Measurements from ENCODE around the gene LAMA2.

Gene LAMA2

DNA sequence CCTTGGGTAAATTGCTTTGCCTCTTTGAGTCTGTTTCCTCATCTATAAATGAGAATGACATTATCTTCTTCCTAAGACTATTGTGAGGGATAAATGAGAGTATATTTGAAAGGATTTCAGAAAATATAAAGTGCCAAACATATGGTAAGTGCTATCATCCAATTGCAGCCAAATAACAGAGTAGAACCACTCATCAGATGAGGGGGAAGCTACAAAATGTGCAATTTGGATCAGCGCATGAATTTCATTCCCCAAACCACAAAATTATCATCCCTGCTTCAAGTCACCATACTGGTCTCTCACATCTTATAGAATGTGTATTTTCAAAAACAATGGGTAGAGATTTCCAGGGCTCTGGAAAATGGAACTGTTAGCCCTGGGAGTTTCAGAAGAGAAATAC lies 668.5 kb downstream of the LAMA2 start:
- Histone ChIP-seq H3K79me1 (replicated peaks; ENCODE audit: low read length, poor library complexity, severe bottlenecking) (peaks cover under 1% of the 10 kb centered on the region), H3K9me3 (ENCODE audit: control insufficient read depth, low read length) (no peaks in the 10 kb centered on the region), H3K4me2 (ENCODE audit: low read length, poor library complexity, severe bottlenecking) (no peak overlapping the region), H2BK12ac (ENCODE audit: low read length in 2 of 2) (no peak overlapping the region), H4K91ac (ENCODE audit: low read length) (no peak overlapping the region), H3K14ac (ENCODE audit: low read length in 2 of 2) (no peak overlapping the region), H3K4me1 (ENCODE audit: control insufficient read depth, insufficient read depth, low read depth, low read length) (no peaks in the 10 kb centered on the region), H2AFZ (ENCODE audit: low read depth, low read length) (no peak overlapping the region), H3K4ac (ENCODE audit: low read depth in 1 of 2, low read length in 2 of 2) (no peak overlapping the region), H3K36me3 (ENCODE audit: control insufficient read depth in 1 of 2, insufficient read depth in 2 of 2, low read depth in 1 of 2, low read length in 2 of 2) (peaks cover 9 to 30% of the 10 kb centered on the region in 2 experiments), H4K8ac (ENCODE audit: low read length) (no peak overlapping the region), H3K27ac (ENCODE audit: low read length, poor library complexity, severe bottlenecking) (no peak overlapping the region), H3K4me3 (ENCODE audit: insufficient read depth in 1 of 2, low read depth in 1 of 2, low read length in 2 of 2) (no peak overlapping the region), H3K18ac (ENCODE audit: low read depth in 1 of 2, low read length in 2 of 2) (no peak overlapping the region), H2AK5ac (ENCODE audit: low read length, severe bottlenecking) (no peak overlapping the region), H3K9ac (ENCODE audit: low read length) (no peak overlapping the region), H2BK5ac (ENCODE audit: low read depth, low read length, poor library complexity, severe bottlenecking) (no peak overlapping the region), H2BK15ac (ENCODE audit: low read depth, poor library complexity, severe bottlenecking) (no peak overlapping the region), H3K23ac (ENCODE audit: low read length in 2 of 2) (no peak overlapping the region), H2BK120ac (ENCODE audit: low read depth, low read length) (no peak overlapping the region), H3K27me3 (ENCODE audit: control insufficient read depth in 1 of 2, insufficient read depth in 1 of 2, low read length in 2 of 2) (no peaks in the 10 kb centered on the region)
- WGBS: no CpG with 5 or more reads among the region's 1 CpG
- no peak for DNase-seq

DNA sequence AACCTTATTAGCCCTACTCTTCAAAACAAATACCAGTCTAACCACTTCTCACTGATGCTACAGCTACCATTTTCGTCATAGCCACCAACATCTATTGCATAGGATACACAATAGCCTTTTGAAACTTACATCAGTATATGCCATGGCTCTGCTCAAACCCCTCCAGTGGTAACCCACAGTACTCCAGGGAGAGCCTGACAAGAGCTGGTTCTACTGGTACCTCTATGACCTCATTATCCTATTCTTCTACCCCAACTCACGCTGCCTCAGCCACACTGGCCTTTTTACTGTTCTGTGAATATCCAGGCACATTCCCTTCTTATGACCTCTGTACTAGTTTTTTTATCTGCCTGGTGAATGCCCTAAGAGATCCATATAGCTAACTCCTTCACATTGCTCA lies 669.5 kb downstream of the LAMA2 start:
- no peak overlapping the region for H3K9ac ChIP-seq (ENCODE audit: low read length)
- no peak overlapping the region for H2AFZ ChIP-seq (ENCODE audit: low read depth, low read length)
- H3K9me3 ChIP-seq (ENCODE audit: control insufficient read depth, low read length): no peaks in the 10 kb centered on the region
- H3K4me1 ChIP-seq (ENCODE audit: control insufficient read depth, insufficient read depth, low read depth, low read length): no peaks in the 10 kb centered on the region
- no peak overlapping the region for H4K8ac ChIP-seq (ENCODE audit: low read length)
- DNase-seq: no peak
- no peak overlapping the region for H3K27ac ChIP-seq (ENCODE audit: low read length, poor library complexity, severe bottlenecking)
- no peak overlapping the region for H3K18ac ChIP-seq (ENCODE audit: low read depth in 1 of 2, low read length in 2 of 2)
- H3K4me3 ChIP-seq (ENCODE audit: insufficient read depth in 1 of 2, low read depth in 1 of 2, low read length in 2 of 2): no peak overlapping the region
- H2BK5ac ChIP-seq (ENCODE audit: low read depth, low read length, poor library complexity, severe bottlenecking): no peak overlapping the region
- no peak overlapping the region for H2BK120ac ChIP-seq (ENCODE audit: low read depth, low read length)
- H4K91ac ChIP-seq (ENCODE audit: low read length): no peak overlapping the region
- no peak overlapping the region for H3K14ac ChIP-seq (ENCODE audit: low read length in 2 of 2)
- H3K36me3 ChIP-seq (ENCODE audit: control insufficient read depth in 1 of 2, insufficient read depth in 2 of 2, low read depth in 1 of 2, low read length in 2 of 2): peaks cover 8 to 25% of the 10 kb centered on the region in 2 experiments
- no peak overlapping the region for H2AK5ac ChIP-seq (ENCODE audit: low read length, severe bottlenecking)
- H3K4me2 ChIP-seq (ENCODE audit: low read length, poor library complexity, severe bottlenecking): no peak overlapping the region
- H3K4ac ChIP-seq (ENCODE audit: low read depth in 1 of 2, low read length in 2 of 2): no peak overlapping the region
- peaks cover 3% of the 10 kb centered on the region for H3K79me1 ChIP-seq (replicated peaks; ENCODE audit: low read length, poor library complexity, severe bottlenecking)
- H2BK15ac ChIP-seq (ENCODE audit: low read depth, poor library complexity, severe bottlenecking): no peak overlapping the region
- no peak overlapping the region for H3K23ac ChIP-seq (ENCODE audit: low read length in 2 of 2)
- H2BK12ac ChIP-seq (ENCODE audit: low read length in 2 of 2): no peak overlapping the region
- H3K27me3 ChIP-seq (ENCODE audit: control insufficient read depth in 1 of 2, insufficient read depth in 1 of 2, low read length in 2 of 2): no peaks in the 10 kb centered on the region
- WGBS: 95% methylated on average over 2 of the region's 2 CpGs

DNA sequence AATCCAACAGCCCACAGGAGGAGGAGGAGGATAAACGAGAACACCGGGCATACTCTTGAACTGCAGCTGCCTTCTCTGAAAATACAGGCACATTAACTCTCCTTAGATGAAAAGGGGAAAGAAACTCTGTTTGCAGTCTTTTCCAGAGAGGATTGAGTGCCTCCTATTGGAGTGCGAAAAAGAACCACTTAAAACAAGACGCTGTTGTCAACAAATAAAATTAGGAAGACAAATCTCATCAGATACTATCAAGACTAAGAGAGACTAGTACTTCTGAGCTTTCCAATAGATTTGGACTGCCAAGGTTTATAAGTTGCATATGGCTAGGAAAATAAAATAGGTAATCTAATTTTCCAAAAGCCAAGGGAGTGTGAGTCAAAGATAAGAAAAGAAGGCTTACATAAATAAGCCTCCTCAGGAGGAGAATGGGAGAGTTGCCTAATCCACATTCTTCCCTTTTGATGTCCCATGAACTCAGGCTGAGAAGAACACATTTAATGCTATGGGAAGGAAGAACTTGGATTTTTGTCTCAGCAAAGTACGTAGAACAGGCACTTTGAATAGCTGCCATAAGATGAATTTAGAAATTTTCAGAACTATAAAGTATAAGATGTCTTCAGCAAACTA lies 672.4 kb downstream of the LAMA2 start:
- Histone ChIP-seq H3K4me2 (ENCODE audit: low read length, poor library complexity, severe bottlenecking) (no peak overlapping the region), H2BK120ac (ENCODE audit: low read depth, low read length) (no peak overlapping the region), H3K9ac (ENCODE audit: low read length) (no peak overlapping the region), H2AK5ac (ENCODE audit: low read length, severe bottlenecking) (no peak overlapping the region), H4K8ac (ENCODE audit: low read length) (no peak overlapping the region), H4K91ac (ENCODE audit: low read length) (no peak overlapping the region), H3K4me1 (ENCODE audit: control insufficient read depth, insufficient read depth, low read depth, low read length) (no peaks in the 10 kb centered on the region), H3K14ac (ENCODE audit: low read length in 2 of 2) (no peak overlapping the region), H2BK12ac (ENCODE audit: low read length in 2 of 2) (no peak overlapping the region), H3K18ac (ENCODE audit: low read depth in 1 of 2, low read length in 2 of 2) (no peak overlapping the region), H2BK5ac (ENCODE audit: low read depth, low read length, poor library complexity, severe bottlenecking) (no peak overlapping the region), H3K27me3 (ENCODE audit: control insufficient read depth in 1 of 2, insufficient read depth in 1 of 2, low read length in 2 of 2) (no peaks in the 10 kb centered on the region), H3K36me3 (ENCODE audit: control insufficient read depth in 1 of 2, insufficient read depth in 2 of 2, low read depth in 1 of 2, low read length in 2 of 2) (peaks cover 8 to 26% of the 10 kb centered on the region in 2 experiments), H3K4ac (ENCODE audit: low read depth in 1 of 2, low read length in 2 of 2) (no peak overlapping the region), H2AFZ (ENCODE audit: low read depth, low read length) (no peak overlapping the region), H2BK15ac (ENCODE audit: low read depth, poor library complexity, severe bottlenecking) (no peak overlapping the region), H3K4me3 (ENCODE audit: insufficient read depth in 1 of 2, low read depth in 1 of 2, low read length in 2 of 2) (no peak overlapping the region), H3K27ac (ENCODE audit: low read length, poor library complexity, severe bottlenecking) (no peak overlapping the region), H3K9me3 (ENCODE audit: control insufficient read depth, low read length) (no peaks in the 10 kb centered on the region), H3K79me1 (replicated peaks; ENCODE audit: low read length, poor library complexity, severe bottlenecking) (peaks cover 3% of the 10 kb centered on the region), H3K23ac (ENCODE audit: low read length in 2 of 2) (no peak overlapping the region)
- DNase-seq: peak; percentile 8
- WGBS: no CpG with 5 or more reads among the region's 5 CpGs

DNA sequence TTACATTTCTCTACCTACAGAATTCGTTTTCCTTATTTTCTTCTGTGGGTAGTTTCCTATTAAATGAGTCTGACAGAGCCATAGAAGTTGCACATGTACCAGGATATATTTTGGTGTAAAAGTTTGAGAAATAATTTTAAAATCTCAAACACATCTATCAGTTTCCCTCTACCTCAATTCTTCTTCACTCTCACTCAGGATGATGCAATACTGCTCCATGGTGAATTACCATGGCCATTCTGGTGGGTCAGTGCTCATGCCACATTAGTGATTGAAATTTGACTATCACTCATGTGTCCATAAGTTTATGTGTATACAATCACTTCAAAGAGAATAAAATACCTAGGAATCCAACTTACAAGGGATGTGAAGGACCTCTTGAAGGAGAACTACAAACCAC lies 675.3 kb downstream of the LAMA2 start:
- H3K27ac ChIP-seq (ENCODE audit: low read length, poor library complexity, severe bottlenecking): no peak overlapping the region
- no CpG with 5 or more reads among the region's 1 CpG for WGBS
- H4K8ac ChIP-seq (ENCODE audit: low read length): no peak overlapping the region

More for the DNA sequence above, 675.3 kb downstream of the LAMA2 start:
- no peaks in the 10 kb centered on the region for H3K27me3 ChIP-seq (ENCODE audit: control insufficient read depth in 1 of 2, insufficient read depth in 1 of 2, low read length in 2 of 2)
- no peak overlapping the region for H2BK5ac ChIP-seq (ENCODE audit: low read depth, low read length, poor library complexity, severe bottlenecking)
- no peaks in the 10 kb centered on the region for H3K9me3 ChIP-seq (ENCODE audit: control insufficient read depth, low read length)
- no peak overlapping the region for H3K18ac ChIP-seq (ENCODE audit: low read depth in 1 of 2, low read length in 2 of 2)
- no peak overlapping the region for H3K4me3 ChIP-seq (ENCODE audit: insufficient read depth in 1 of 2, low read depth in 1 of 2, low read length in 2 of 2)
- no peak overlapping the region for H3K4me2 ChIP-seq (ENCODE audit: low read length, poor library complexity, severe bottlenecking)
- H2BK120ac ChIP-seq (ENCODE audit: low read depth, low read length): no peak overlapping the region
- H3K23ac ChIP-seq (ENCODE audit: low read length in 2 of 2): no peak overlapping the region
- H2BK12ac ChIP-seq (ENCODE audit: low read length in 2 of 2): no peak overlapping the region
- peaks cover 3% of the 10 kb centered on the region for H3K79me1 ChIP-seq (replicated peaks; ENCODE audit: low read length, poor library complexity, severe bottlenecking)
- H2AFZ ChIP-seq (ENCODE audit: low read depth, low read length): no peak overlapping the region
- no peak overlapping the region for H3K9ac ChIP-seq (ENCODE audit: low read length)
- no peak overlapping the region for H2BK15ac ChIP-seq (ENCODE audit: low read depth, poor library complexity, severe bottlenecking)
- no peak for DNase-seq
- no peak overlapping the region for H3K4ac ChIP-seq (ENCODE audit: low read depth in 1 of 2, low read length in 2 of 2)
- H2AK5ac ChIP-seq (ENCODE audit: low read length, severe bottlenecking): no peak overlapping the region
- peaks cover 8 to 15% of the 10 kb centered on the region in 2 experiments for H3K36me3 ChIP-seq (ENCODE audit: control insufficient read depth in 1 of 2, insufficient read depth in 2 of 2, low read depth in 1 of 2, low read length in 2 of 2)
- H4K91ac ChIP-seq (ENCODE audit: low read length): no peak overlapping the region
- no peak overlapping the region for H3K14ac ChIP-seq (ENCODE audit: low read length in 2 of 2)
- H3K4me1 ChIP-seq (ENCODE audit: control insufficient read depth, insufficient read depth, low read depth, low read length): no peaks in the 10 kb centered on the region

Measured in mesenchymal stem cell (in vitro differentiated cells and primary cell).